LHCN-M2 (cell line): Measurements from ENCODE around the gene POU6F2. TPM values are rescaled to one million over a fixed set of nuclear protein-coding genes. Genes with fewer than 3 reads are reported as not detected.
A peak's percentile ranks its signal among the peaks of the same experiment; 100 is the strongest.
"Not testable (repeated sequence)": the region's sequence is repeated elsewhere in the genome, so short reads cannot be mapped to it uniquely, and the experiment has no call there.

Source experiments
- DNase-seq: peaks from one replicate; pipeline ENCODE4 v3.0.0-alpha.2; 2012; ENCODE audit warnings: low read depth
- total RNA-seq: library from RNA; depleted of rRNA; stranded (reverse); fragments of >200 nt; gene quantifications from 2 replicates; pipeline ENCODE4 v1.2.3, GENCODE V29; 2014

The POU6F2 gene
- total RNA-seq, 1 experiment from 2014 or later: not detected

- no peak for DNase-seq
Measured at GRCh38 chr7:39186131-39186530, 208.4 kb downstream of the POU6F2 start.

DNA sequence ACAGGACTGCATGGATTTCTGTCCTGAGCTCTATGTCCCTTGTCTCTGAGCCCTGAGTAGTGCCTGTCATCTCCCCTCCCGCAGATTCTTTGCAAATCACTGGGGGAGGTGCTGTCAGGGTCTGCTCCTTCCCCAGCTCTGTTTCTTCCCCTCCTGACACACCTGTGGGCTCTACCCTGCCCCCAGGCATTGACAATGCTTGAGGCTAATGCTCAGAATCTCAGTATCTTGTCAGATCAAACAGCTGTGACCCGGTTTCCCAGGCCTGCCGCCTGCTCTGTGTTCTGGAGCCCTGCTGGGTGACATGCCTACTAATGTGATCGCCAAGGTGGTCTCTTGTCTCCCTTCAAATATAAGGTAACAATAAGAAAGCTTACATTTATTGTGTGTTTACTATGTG lies 209.0 kb downstream of the POU6F2 start:
- DNase-seq: no peak

DNA sequence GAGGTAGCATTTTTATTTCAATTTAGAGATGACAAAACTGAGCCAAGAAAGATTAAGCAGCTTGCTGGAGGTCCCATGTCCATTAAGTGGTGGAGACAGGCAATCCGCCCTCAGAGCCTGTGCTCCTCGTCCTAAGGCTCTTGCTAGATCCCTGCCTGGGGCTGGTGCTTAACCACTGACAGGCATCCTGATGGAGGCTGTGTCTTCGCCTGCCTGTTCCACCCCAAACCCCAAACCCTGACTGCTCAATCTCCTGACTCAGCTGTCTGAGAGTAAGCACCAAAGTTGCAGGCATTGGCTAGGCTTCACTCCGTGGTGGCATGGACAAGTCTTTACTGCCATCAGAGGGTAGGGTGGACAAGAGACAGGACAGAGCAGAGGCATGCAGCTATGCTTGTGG lies 209.4 kb downstream of the POU6F2 start:
- DNase-seq: no peak

DNA sequence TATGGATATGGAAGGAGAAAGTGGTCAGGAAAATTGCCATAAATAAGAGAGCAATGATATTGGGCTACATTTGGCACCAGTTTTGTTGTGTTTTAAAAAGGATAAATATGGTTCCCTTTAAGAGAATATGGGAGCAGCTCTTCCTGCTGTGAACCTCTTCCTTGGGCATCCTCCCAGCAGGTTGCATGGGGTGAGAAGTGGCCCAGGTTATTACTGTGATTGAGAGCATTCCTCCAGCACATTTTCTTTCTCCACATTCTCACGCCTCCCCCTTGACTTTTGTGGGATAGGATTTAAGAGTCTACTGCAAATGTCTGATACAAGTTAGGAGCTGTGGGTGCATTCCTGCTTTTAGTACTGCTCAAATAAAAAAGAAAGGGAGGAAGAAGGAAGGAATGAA lies 214.8 kb downstream of the POU6F2 start:
- DNase-seq: no peak

DNA sequence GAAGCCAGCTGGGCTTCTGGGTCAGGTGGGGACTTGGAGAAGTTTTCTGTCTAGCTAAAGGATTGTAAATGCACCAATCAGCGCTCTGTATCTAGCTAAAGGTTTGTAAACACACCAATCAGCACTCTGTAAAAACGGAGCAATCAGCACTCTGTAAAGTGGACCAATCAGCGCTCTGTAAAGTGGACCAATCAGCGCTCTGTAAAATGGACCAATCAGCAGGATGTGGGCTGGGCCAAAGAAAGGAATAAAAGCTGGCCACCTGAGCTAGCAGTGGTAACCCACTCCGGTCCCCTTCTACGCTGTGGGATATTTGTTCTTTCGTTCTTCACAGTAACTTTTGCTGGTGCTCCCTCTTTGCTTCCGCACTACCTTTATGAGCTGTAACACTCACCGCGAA lies 216.7 kb downstream of the POU6F2 start:
- not testable (repeated sequence) for DNase-seq

- DNase-seq: no peak
Measured at GRCh38 chr7:39195967-39196366, 218.3 kb downstream of the POU6F2 start.

GRCh38 chr7:39197831-39198230 lies 220.1 kb downstream of the POU6F2 start:
- DNase-seq: no peak

GRCh38 chr7:39198556-39198955 lies 220.8 kb downstream of the POU6F2 start:
- no peak for DNase-seq

GRCh38 chr7:39199006-39199405 lies 221.3 kb downstream of the POU6F2 start:
- no peak for DNase-seq

- DNase-seq: no peak
Measured at GRCh38 chr7:39199951-39200350, 222.2 kb downstream of the POU6F2 start.

GRCh38 chr7:39202041-39202440 lies 224.3 kb downstream of the POU6F2 start:
- no peak for DNase-seq

DNA sequence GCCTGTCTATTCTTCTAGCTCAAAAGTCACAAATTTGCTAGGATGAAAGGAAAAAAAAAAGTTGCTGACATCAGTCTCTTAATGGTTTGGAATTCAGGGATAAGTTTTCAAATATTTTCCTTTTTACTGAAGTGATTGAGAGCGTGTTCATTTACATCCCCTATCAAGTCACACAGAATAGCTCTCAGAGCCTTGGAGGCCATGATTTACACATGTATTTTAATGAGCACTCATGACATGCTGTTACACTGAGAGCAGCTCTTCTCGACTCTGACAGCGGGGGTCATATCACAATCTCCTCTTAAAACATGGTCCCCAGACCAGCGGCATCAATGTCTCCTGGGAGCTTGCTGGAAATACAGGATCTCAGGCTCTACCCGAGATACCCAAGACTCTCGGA lies 232.7 kb downstream of the POU6F2 start:
- DNase-seq: no peak

GRCh38 chr7:39211581-39211980 lies 233.9 kb downstream of the POU6F2 start:
- DNase-seq: no peak

DNA sequence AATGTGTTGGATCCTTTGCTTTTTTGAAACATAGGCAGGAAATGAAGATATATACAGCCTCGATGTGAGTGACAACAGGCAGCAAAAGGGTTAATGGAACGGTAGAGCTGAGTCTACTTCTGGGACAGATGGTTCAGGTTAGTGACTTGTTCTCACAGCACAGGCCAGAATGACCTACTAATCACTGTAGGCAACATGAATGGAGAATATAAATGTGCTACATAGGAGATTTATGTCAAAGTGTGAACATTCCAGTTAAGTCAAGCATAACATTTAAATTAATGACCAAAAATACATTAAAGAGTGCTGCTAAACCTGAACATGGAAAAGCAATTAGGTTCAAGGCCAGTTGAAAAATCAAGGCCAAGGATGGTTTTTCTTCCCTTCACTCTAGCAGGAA lies 235.2 kb downstream of the POU6F2 start:
- no peak for DNase-seq

DNA sequence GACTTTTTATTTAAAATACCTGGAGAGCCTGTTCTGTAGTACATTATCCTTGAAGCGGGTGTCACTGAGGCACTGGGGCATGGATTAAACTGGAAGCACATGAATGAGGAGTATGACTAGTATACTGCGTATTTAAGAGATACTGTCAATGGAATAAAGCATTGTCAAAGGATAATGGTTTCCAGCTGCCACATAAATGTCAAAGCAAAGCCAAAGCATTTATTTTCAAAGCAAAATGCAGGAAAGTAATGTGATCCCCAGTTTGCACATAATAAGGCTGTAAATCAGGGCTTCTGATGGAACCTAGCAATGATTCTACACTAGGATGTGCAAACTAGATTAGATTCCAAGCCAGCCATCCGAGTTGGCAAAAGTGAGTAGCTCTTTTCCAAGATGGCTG lies 240.1 kb downstream of the POU6F2 start:
- no peak for DNase-seq

GRCh38 chr7:39219869-39220268 lies 242.2 kb downstream of the POU6F2 start:
- no peak for DNase-seq

GRCh38 chr7:39221901-39222300 lies 244.2 kb downstream of the POU6F2 start:
- DNase-seq: no peak

DNA sequence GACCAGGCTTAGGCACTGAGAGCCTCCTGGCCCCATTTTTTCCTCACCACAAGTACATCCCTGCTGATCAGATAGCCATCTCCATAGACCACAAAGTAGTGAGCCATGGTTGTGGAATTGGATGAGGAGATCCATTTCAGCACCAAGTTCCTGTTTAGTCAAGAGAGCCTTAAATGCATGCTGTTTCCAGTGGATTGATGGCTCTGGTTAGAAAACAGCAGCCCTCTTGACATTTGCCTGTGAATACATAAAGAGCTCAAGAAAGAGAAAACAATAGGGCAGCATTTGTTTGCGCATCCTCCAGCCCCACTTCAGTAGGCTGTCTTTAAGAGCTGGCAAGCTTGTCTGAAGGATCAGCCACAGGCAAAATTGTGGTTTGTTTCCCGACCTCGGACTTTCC lies 251.2 kb downstream of the POU6F2 start:
- peak; percentile 30 for DNase-seq

GRCh38 chr7:39233851-39234529 lies 256.3 kb downstream of the POU6F2 start:
- DNase-seq: no peak

DNA sequence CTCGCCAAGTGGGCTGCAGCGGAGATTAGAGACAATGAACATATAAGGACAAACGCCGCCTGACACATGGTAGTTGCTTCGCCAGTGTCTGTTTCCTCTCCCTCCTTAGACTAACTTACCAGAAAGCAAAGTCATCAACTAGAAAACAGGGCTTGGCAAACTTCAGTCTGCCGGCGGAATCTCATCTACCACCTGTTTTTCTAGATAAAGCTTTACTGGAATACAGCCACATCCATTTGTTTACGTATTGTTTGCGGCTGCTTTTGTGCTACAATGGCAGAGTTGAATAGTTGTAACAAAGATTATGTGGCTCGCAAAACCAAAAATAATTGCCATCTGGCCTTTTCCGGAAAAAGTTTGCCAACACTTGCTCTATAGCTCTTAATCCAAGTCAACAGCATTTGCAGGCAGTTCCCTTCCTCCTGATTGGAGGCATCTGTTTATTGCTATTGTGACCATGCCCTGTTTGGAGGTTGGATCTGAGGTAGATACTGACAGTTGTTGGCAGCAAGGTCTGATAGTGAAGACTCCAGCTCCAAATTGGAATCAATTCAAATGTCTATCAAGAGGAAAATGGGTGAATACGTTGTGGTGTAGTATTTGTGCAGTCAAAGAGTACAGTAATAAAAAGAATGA lies 260.6 kb downstream of the POU6F2 start:
- DNase-seq: peak; percentile 8

DNA sequence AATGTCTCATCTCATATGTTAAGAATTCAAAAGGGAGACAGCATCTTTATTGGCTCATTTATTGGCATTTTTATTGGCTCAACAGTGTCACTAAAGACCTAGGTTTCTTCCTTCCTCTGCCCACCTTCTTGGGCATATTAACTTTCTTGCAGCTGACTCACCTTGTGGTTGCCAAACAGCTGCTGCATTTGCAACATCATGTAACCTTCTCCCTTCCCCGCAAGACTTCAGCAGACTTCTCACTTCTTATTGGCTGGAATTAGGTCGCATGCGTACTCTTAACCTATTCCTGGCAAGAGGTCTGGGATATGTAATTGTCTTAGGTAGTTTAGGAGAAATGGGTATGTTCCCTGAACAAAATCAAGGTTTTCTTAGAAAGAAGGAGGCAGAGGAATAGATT lies 263.2 kb downstream of the POU6F2 start:
- DNase-seq: peak; percentile 26

DNA sequence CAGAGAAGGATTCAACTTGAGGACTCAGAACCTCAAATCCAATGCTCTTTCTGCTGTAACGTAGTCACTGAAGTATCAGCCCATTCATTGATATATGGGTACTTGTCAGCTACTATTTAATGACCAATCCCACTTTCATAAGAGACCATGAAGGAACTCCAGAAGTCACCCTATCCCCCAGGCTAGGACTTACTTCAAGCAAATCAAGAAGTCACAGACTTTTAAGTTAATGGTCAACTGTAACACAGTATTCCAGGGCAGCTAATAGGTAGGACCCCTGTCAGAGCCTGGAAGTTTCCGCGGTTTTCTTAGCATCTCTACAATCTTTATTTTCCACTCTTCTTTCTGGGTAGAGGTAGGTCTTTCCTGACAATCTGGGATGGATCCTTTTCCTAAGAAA lies 269.9 kb downstream of the POU6F2 start:
- no peak for DNase-seq

DNA sequence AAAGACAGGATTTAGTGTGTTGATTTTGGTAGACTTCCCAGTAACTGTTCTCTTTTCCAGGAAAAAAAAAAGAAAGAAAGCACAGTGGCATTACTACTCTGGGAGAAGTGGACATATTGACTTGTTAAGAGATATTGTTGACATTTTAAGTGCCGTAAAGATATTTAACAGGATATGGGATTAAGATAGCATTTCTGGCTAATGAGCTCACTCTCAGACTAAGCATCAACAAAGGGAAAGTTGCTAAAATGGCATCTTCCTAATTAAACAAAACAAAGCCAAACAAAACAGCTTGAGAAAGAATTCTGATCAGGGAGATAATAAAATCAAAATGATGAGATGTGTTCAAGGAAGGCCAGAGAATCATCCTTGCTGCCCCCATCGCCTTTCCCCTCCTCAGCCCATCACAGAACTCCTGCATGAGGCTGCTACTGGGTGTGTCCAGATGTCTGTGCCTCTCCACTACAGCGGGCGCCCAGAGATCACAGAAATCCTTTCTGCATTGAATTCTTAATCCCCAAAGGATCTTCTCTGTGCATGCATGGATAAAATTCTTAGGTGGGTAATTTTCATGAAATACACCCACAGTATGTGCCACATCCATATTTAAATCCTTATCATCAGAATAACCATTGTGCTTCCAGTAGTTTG lies 270.5 kb downstream of the POU6F2 start:
- no peak for DNase-seq
